Activated CD4-positive, alpha-beta T cell treated with anti-CD3 and anti-CD28 coated beads, Interleukin-2, amount 50 U/mL, for 4 hours (primary cell): ENCODE measurements around the gene HOXC6.

Source experiments
- DNase-seq, 2 experiments: peaks; one replicate each; pipeline ENCODE4 v3.0.0-alpha.2; 2020

The HOXC6 gene

DNA sequence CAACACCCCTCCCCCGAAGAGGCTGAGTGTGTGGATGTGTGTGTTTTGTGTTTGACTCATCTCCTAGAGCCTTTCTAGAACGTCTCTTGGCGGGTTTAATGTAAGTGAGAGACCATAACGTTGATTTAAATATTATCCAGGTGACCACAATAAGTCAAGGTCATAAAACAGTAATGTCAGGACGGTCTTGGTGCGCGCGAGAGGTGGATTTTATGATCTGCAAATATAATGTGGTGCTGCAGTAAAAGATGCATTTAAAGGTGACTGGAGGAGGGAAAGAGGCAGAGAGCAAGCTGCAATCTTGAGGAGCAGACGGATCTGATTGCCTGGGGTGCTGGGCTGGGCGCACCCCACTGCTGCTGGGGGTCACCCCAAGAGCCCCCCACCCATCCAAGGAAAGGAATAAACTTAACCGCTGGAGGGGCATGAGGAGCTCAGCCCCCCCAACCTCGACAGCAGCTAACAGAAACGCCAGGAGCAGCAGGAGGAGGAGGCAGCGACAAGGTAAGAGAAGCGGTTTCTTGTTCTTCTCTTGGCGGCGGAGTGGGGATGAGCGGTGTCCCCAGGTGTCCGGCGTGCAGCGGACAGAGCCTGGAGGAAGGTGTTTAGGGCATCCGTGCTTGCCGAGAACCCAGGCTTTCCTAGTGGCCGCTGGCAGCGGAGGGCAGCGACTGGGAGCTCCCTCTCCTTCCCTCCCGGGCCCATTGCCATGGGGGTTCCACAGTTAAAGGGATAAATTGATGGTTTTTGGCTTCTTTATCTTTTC lies 37.7 kb upstream of the HOXC6 start:
- no peak for DNase-seq

DNA sequence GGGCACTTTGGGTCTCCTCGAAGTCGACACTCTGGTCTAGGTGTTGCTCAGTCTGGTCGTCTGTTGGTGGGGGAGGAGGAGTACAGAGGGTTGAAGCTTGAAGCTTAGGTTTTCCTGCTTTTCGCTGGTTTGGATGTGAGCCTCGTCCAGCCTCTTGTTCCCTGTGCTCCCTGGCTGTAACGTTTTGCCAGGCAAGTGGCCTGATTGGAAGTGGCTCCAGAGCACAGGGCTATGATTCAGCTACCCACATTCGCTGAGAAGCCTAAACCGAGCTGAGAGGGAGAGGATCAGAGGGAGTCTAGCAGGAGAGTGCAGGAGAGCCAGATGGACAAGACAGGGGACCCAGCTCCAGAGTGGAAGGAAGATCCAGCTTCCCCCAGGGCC lies 37.2 kb upstream of the HOXC6 start:
- no peak for DNase-seq

DNA sequence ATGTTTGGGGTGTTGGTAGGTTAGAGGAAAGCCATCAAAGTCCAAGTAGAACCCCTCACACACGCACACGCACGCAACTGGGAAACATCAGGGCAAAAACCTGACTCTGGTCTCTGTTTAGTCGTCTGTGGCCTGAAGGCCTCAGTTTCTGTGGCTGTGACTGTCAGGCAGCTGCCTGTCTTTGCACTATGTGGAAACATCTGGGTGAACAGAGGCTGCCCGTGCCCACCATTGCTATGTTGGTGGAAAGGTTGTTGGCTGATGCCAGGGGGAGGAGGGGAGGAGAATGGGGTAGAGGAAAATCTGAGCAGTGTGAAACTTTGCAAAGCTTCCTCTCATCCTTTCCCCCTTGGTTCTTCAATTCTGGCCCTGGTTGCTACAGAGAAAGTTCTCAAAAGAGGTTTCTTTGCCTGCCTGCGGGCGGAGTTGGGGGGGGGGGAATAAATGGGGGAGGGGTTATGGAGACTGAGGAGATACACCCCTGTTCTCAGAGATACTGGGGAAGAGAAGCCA lies 35.8 kb upstream of the HOXC6 start:
- no peak for DNase-seq

- no peak for DNase-seq
Observed at GRCh38 chr12:53993162-53994008, 34.9 kb upstream of the HOXC6 start.

- no peak for DNase-seq
Observed at GRCh38 chr12:53994009-53994263, 34.3 kb upstream of the HOXC6 start.

- no peak for DNase-seq
Observed at GRCh38 chr12:53994264-53995001, 33.8 kb upstream of the HOXC6 start.

GRCh38 chr12:53995002-53995377 lies 33.2 kb upstream of the HOXC6 start:
- DNase-seq, result no peak

DNA sequence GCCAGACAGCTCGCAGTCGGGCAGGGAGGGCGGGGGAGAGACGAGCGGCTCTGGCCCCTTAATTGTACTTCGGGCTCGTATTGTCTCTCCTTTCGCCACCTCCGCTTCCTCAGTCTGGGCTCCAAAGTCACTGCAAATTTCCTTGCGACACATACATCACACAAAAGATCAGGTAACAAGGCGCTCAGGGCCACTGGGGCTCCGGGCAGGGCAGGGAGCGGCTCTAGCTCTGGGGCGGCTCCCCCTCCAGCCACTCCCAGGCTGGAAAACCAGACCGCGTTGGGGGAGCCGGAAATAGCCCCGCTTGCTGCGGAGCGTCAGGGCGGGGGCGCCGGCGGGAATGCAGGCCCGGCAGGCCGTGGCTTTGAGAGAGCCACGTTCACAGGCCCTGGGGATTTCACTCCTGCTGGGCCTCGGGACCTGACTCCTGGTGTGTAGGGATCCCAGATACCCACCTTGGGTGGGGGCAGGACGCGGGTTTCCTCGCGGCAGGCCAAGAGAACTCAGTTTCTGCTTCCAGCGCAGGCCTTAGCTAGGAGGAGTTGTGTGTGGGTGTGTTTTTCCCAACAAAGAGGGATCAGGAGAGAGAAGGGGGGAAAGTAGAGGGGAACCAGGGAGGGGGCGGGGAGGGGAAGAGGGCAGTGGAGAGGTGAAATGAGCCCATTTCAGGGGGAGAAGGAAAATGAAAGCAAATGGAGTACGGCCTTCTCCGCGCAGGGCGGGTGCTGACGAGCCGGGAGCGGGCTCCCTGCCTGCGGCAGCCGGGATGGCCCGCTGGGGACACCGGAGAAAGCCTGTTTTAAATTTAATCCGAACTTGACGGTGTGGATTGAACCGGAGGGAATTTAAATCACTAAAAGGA lies 32.6 kb upstream of the HOXC6 start:
- DNase-seq, result no peak

GRCh38 chr12:53996240-53997203 lies 31.7 kb upstream of the HOXC6 start:
- DNase-seq, result no peak

GRCh38 chr12:53997204-53998109 lies 30.8 kb upstream of the HOXC6 start:
- DNase-seq, result no peak

DNA sequence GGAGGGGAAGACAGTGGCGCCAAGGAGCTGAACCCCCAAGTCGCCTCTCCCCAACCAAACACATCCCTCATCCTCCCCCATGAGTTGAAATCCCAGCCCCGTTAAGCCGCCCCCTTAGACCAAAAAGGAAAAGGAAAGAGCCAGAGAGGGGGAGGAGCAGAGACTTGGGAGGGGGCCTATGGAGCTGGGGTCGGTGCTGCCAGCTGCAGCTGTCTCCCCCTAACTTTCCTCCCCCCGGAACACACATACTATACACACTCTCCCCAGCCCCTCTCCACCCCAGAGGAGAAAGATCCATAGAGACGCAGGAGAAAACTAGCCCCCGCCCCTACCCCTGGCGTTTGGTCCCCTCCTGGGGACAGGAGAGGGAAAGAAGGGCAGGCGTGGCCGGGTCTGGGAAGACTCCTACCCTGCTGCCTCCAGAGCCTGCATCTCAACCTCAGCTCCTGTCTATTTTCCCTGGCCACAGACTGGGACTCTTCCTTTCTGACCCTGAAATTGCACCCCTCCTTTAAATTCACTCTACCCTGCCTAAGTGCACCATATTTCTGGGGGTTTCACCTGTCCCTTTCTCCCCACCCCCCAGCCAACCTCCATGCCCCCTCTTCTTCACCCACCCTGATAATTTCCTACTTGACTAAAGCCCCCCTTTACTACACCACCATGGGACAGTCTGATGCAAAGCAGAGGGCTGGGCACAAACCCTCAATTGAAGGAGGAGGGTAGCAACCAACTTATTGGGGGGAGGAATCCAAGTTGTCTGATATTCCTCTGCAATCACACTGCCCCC lies 29.9 kb upstream of the HOXC6 start:
- DNase-seq, result no peak

GRCh38 chr12:53998900-53999236 lies 29.4 kb upstream of the HOXC6 start:
- DNase-seq, result no peak

- DNase-seq, result no peak
Observed at GRCh38 chr12:53999559-54000115, 28.6 kb upstream of the HOXC6 start.

DNA sequence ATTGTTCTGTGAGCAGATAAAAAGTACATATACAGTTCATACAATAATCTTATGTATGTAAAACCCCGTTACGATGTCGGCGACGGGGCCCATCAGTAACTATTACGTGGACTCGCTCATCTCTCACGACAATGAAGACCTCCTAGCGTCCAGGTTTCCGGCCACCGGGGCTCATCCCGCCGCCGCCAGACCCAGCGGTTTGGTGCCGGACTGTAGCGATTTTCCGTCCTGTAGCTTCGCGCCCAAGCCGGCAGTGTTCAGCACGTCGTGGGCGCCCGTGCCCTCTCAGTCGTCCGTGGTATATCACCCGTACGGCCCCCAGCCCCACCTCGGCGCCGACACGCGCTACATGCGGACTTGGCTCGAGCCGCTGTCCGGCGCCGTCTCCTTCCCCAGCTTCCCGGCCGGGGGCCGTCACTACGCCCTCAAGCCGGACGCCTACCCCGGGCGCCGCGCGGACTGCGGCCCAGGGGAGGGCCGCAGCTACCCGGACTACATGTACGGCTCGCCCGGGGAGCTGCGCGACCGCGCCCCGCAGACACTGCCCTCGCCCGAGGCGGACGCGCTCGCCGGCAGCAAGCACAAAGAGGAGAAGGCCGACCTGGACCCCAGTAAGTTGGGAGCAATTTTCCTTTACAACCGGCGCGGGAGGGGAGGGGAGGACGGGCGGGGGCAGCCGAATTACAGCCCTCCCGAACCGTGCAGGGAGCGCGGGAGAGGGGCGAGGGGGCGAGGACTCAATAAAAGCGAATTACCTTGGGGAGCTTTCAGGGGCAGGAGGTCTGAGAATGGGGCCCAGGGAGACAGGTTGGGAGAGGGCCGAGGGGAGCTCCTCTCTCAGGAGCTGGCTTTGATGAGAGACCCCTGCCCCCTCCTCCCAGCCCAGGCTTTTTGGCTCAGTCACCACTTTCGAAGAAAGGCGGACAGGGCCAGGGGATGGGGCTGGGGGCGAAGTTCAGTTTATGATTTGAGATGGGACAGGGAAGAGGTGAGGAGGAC lies 27.8 kb upstream of the HOXC6 start, which contains the start of gene HOXC9:
Gene HOXC9 (plus strand): TSS at position 46 of the 999 bp plus-strand sequence. CDS start 28 bp downstream, at position 74.
- DNase-seq, result no peak

DNA sequence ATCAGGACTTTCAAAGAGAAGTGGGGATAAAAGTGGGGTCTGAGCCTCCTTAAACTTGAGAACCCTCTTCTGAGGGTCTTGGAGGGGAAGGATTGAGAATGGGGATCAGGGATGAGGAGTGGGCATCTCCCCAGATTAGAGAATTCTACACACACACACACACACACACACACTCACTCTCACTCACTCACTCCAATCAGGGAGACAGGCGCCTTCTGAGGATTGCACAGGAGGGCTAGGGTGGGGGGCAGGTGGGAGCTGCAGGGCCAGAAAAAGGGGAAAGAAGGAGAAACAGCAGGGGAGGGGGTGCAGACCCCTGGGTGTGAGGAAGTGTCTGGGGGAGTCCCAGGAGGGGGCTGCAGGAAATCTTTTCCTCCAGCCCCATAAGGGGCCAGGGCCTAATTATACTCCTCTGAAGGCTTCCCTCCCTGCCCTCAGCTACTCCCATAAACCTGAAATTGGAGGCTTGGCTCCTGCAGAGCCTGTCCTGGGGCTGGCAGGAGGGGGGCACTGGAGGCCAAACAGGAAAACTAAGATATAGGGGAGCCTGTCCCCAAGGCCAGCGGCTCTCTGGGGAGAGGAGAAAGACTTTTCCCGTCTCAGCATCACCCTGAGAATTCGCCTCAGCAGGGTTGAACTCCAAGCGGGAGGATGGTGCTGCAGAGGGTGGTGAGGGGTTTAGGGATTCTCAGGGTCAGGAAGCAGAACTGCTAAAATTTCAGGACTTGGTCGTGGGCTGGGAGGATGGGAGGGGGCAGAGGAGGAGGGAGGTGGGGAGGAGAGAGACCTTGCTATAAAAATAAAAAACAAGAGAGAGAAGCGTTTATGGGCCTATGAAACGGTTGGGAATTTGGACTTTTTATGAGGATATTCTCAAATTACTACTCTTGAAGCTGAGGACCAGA lies 26.7 kb upstream of the HOXC6 start:
- DNase-seq, result no peak

DNA sequence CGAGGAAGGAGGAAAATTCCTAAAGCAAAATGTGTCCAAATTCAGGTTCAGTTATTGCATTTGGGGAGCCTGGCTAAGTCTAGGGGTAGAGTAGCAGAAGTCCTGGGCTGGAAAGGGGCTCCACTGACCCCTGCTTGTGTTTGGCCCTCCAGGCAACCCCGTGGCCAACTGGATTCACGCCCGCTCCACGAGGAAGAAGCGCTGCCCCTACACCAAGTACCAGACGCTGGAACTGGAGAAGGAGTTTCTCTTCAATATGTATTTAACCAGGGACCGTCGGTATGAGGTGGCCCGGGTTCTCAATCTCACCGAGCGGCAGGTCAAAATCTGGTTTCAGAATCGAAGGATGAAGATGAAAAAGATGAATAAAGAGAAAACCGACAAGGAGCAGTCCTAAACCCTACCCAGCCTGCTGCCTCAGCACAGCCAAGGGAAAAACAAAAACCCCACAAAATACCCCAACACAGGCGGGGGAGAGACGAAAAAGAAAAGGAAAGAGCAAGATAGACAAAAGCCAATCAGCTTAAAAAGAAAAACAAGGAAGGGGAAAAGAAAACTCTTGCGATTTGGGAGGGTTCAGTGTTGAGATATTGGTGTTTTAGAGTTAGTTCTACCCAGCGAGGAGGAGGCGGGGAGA lies 25.8 kb upstream of the HOXC6 start:
- DNase-seq, result no peak
